Measurements from ENCODE around the gene ZNF880. TPM values are rescaled to one million over a fixed set of nuclear protein-coding genes. Genes with fewer than 3 reads are reported as not detected.

ZNF880 gene
- total RNA-seq, 1 donor from 2014 or later = 18.7 TPM

DNA sequence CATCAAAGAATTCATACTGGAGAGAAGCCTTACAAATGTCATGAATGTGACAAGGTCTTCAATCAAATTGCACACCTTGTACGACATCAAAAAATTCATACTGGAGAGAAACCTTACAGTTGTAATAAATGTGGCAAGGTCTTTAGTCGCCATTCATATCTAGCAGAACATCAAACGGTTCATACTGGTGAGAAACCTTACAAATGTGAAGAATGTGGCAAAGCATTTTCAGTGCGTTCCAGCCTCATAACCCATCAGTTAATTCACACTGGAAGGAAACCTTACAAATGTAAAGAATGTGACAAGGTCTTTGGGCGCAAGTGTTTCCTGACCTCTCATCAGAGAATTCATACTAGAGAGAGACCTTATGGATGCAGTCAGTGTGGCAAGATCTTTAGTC lies 46.0 kb downstream of the ZNF880 start:
- Mint-ChIP-seq H3K4me3 (no peak overlapping the region), H3K27ac (no peak overlapping the region), H3K36me3 (peaks cover 2% of the 10 kb centered on the region), H3K27me3 (ENCODE audit: low read depth) (no peaks in the 10 kb centered on the region), H3K4me1 (no peaks in the 10 kb centered on the region), H3K9me3 (peaks cover 80% of the 10 kb centered on the region)
- TF ChIP-seq, protein P1, sequence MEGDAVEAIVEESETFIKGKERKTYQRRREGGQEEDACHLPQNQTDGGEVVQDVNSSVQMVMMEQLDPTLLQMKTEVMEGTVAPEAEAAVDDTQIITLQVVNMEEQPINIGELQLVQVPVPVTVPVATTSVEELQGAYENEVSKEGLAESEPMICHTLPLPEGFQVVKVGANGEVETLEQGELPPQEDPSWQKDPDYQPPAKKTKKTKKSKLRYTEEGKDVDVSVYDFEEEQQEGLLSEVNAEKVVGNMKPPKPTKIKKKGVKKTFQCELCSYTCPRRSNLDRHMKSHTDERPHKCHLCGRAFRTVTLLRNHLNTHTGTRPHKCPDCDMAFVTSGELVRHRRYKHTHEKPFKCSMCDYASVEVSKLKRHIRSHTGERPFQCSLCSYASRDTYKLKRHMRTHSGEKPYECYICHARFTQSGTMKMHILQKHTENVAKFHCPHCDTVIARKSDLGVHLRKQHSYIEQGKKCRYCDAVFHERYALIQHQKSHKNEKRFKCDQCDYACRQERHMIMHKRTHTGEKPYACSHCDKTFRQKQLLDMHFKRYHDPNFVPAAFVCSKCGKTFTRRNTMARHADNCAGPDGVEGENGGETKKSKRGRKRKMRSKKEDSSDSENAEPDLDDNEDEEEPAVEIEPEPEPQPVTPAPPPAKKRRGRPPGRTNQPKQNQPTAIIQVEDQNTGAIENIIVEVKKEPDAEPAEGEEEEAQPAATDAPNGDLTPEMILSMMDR (IDR thresholded peaks at IDR 0.05; ENCODE audit: unreplicated experiment) = no peak
- DNase-seq (ENCODE audit: low spot score in 2 of 2, unreplicated experiment in 2 of 2) = no peak

DNA sequence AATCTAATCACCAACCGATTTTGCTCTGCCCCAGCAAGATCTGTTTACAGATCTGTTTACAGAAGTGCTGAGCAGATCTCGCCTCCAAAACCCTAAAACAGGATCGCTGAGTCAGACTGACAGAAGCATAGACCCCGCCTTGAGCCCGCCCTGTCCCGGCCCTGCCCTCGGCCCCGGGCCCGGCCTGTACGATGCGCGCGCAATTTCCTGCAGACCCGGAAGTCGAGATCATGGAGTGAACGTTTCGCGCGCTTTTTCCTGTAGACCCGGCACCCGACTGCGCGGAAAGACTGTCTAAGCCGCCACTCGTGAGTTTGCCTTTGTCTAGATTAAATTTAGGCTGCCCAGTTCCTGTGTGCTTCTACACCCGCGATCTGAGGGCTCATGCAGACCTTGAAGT lies 59.2 kb downstream of the ZNF880 start, which contains the start of gene ZNF534:
TSS of gene ZNF534 (plus strand) at position 212 of the 400 bp plus-strand sequence. CDS start 2,327 bp downstream, outside the sequence.
- TF ChIP-seq, protein P1 (IDR thresholded peaks at IDR 0.05; ENCODE audit: unreplicated experiment) = no peak
- DNase-seq (ENCODE audit: low spot score in 2 of 2, unreplicated experiment in 2 of 2) = no peak
- H3K4me3 Mint-ChIP-seq = no peak within 1 kb of the TSS
- peaks cover 36% of the 10 kb centered on the region for H3K9me3 Mint-ChIP-seq
- no peak within 1 kb of the TSS for H3K27ac Mint-ChIP-seq
- H3K36me3 Mint-ChIP-seq = peaks cover 2% of the 10 kb centered on the region
- H3K4me1 Mint-ChIP-seq = no peaks in the 10 kb centered on the region
- H3K27me3 Mint-ChIP-seq (ENCODE audit: low read depth) = no peaks in the 10 kb centered on the region

Other genes starting within 250 kb of the ZNF880 start
- 19.1 to 21.7 TPM (median 19.8 TPM) in 3 replicates for gene ZNF616, start 230.0 kb upstream of the ZNF880 start, total RNA-seq
- 17.4 to 21.2 TPM (median 19.1 TPM) in 3 replicates for gene ZNF836, start 198.3 kb upstream of the ZNF880 start, total RNA-seq
- 308 to 331 TPM (median 314 TPM) in 3 replicates for gene PPP2R1A, start 179.9 kb upstream of the ZNF880 start, total RNA-seq
- gene ZNF766, start 100.3 kb upstream of the ZNF880 start, total RNA-seq = 26.2 to 28.8 TPM (median 26.9 TPM) in 3 replicates
- 16.3 to 18.0 TPM (median 18.0 TPM) in 3 replicates for gene ZNF480, start 72.8 kb upstream of the ZNF880 start, total RNA-seq
- 14.2 to 16.0 TPM (median 14.2 TPM) in 3 replicates for gene ZNF610, start 33.7 kb upstream of the ZNF880 start, total RNA-seq
- 10.8 to 12.7 TPM (median 11.8 TPM) in 3 replicates for gene ZNF528, start 27.9 kb downstream of the ZNF880 start, total RNA-seq
- not detected in 3 replicates for gene ZNF534, start 59.2 kb downstream of the ZNF880 start, total RNA-seq
- 0.34 to 0.69 TPM (median 0.56 TPM) in 3 replicates for gene ZNF578, start 83.6 kb downstream of the ZNF880 start, total RNA-seq
- 35.8 to 37.5 TPM (median 36.7 TPM) in 3 replicates for gene ZNF808, start 157.7 kb downstream of the ZNF880 start, total RNA-seq
- 26.3 TPM in 3 replicates for gene ZNF701, start 200.4 kb downstream of the ZNF880 start, total RNA-seq

Data from mesothelial cell of epicardium (in vitro differentiated cells).